ENCODE data around the gene OR10AG1. TPM values are rescaled to one million over a fixed set of nuclear protein-coding genes. Genes with fewer than 3 reads are reported as not detected.

Gene OR10AG1
- total RNA-seq, 2 donors from 2014 or later, result not detected

- Histone ChIP-seq H3K4me1 (no peaks in the 10 kb centered on the region), H3K9me3 (no peaks in the 10 kb centered on the region), H3K9ac (ENCODE audit: low read depth in 2 of 2, low read length in 2 of 2) (no peak within 1 kb of the TSS), H3K36me3 (no peaks in the 10 kb centered on the region), H3K27me3 (no peaks in the 10 kb centered on the region), H3K27ac (no peak within 1 kb of the TSS), H3K4me3 (no peak within 1 kb of the TSS)
- no peak for DNase-seq
- TF ChIP-seq, protein P1, sequence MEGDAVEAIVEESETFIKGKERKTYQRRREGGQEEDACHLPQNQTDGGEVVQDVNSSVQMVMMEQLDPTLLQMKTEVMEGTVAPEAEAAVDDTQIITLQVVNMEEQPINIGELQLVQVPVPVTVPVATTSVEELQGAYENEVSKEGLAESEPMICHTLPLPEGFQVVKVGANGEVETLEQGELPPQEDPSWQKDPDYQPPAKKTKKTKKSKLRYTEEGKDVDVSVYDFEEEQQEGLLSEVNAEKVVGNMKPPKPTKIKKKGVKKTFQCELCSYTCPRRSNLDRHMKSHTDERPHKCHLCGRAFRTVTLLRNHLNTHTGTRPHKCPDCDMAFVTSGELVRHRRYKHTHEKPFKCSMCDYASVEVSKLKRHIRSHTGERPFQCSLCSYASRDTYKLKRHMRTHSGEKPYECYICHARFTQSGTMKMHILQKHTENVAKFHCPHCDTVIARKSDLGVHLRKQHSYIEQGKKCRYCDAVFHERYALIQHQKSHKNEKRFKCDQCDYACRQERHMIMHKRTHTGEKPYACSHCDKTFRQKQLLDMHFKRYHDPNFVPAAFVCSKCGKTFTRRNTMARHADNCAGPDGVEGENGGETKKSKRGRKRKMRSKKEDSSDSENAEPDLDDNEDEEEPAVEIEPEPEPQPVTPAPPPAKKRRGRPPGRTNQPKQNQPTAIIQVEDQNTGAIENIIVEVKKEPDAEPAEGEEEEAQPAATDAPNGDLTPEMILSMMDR (IDR thresholded peaks at IDR 0.05), result no peak
- intact Hi-C loops (cut with DNase I), result no loop called here
Measured at GRCh38 chr11:55936300-55936699, 33.4 kb downstream of the OR10AG1 start, which contains the start of gene OR5I1. TSS of gene OR5I1 (minus strand) at chr11:55936400. CDS start at chr11:55936400, 0 bp downstream.

- no peak overlapping the region for H3K9ac ChIP-seq (ENCODE audit: low read depth in 2 of 2, low read length in 2 of 2)
- TF ChIP-seq, protein P1 (IDR thresholded peaks at IDR 0.05), result no peak
Measured at GRCh38 chr11:55920537-55920936, 49.2 kb downstream of the OR10AG1 start.

More at GRCh38 chr11:55920537-55920936, 49.2 kb downstream of the OR10AG1 start:
- Histone ChIP-seq H3K27me3 (no peaks in the 10 kb centered on the region), H3K4me1 (no peaks in the 10 kb centered on the region), H3K36me3 (no peaks in the 10 kb centered on the region), H3K4me3 (no peak overlapping the region), H3K27ac (no peak overlapping the region), H3K9me3 (no peaks in the 10 kb centered on the region)
- intact Hi-C loops (cut with DNase I), result no loop called here
- no peak for DNase-seq

Other genes starting within 250 kb of the OR10AG1 start
- gene OR5D13, start 196.5 kb downstream of the OR10AG1 start, total RNA-seq, result not detected
- not detected for gene OR5D14, start 174.4 kb downstream of the OR10AG1 start, total RNA-seq
- gene OR5L1, start 158.6 kb downstream of the OR10AG1 start, total RNA-seq, result not detected
- gene OR5D18, start 150.3 kb downstream of the OR10AG1 start, total RNA-seq, result not detected
- gene OR5L2, start 142.7 kb downstream of the OR10AG1 start, total RNA-seq, result not detected
- not detected for gene OR5D16, start 131.2 kb downstream of the OR10AG1 start, total RNA-seq
- not detected for gene TRIM51, start 86.6 kb downstream of the OR10AG1 start, total RNA-seq
- not detected for gene OR5W2, start 55.4 kb downstream of the OR10AG1 start, total RNA-seq
- gene OR5I1, start 33.5 kb downstream of the OR10AG1 start, total RNA-seq, result not detected
- not detected for gene OR5F1, start 24.7 kb upstream of the OR10AG1 start, total RNA-seq
- not detected for gene OR5AS1, start 57.7 kb upstream of the OR10AG1 start, total RNA-seq
- gene OR8I2, start 123.4 kb upstream of the OR10AG1 start, total RNA-seq, result not detected
- not detected for gene OR8H2, start 133.7 kb upstream of the OR10AG1 start, total RNA-seq
- not detected for gene OR8H3, start 152.4 kb upstream of the OR10AG1 start, total RNA-seq
- gene OR8J3, start 170.3 kb upstream of the OR10AG1 start, total RNA-seq, result not detected
- not detected for gene OR8K5, start 190.4 kb upstream of the OR10AG1 start, total RNA-seq
- not detected for gene OR5J2, start 206.7 kb upstream of the OR10AG1 start, total RNA-seq